Kidney (tissue), 14 donors: Measurements from ENCODE around the gene SPEF1. TPM values are rescaled to one million over a fixed set of nuclear protein-coding genes. Genes with fewer than 3 reads are reported as not detected.

Source experiments
- DNase-seq, 5 donors: peaks; one replicate each; pipeline ENCODE4 v3.0.0-alpha.2; 2013 to 2020
- FAIRE-seq: peaks from 2 replicates; lab custom pipeline; 2012; peaks lifted over from hg19 to GRCh38; lab: Jason Lieb, UNC
- H3K27ac ChIP-seq, 2 donors: one replicate each; pipeline ENCODE4 v1.7.0; 2013; ENCODE audit warnings: low read depth in 2 of 2, low read length in 2 of 2, inconsistent platforms in 1 of 2
- H3K27me3 ChIP-seq: one replicate; pipeline ENCODE4 v1.7.1; 2013; ENCODE audit warnings: low read length, inconsistent platforms; ENCODE audit not compliant: control insufficient read depth, insufficient read depth
- H3K36me3 ChIP-seq, 3 donors: one replicate each; pipeline versions ENCODE4 v1.7.0 to v1.7.1; 2013; ENCODE audit warnings: low read length in 3 of 3, control low read depth in 1 of 3, inconsistent platforms in 1 of 3; ENCODE audit not compliant: insufficient read depth in 3 of 3, control insufficient read depth in 2 of 3
- H3K4me1 ChIP-seq, 3 donors: one replicate each; pipeline versions ENCODE4 v1.7.0 to v1.7.1; 2013; ENCODE audit warnings: low read length in 3 of 3, inconsistent platforms in 1 of 3, low read depth in 1 of 3; ENCODE audit not compliant: control insufficient read depth in 2 of 3, insufficient read depth in 2 of 3
- H3K4me3 ChIP-seq, 3 donors: one replicate each; pipeline versions ENCODE4 v1.7.0 to v1.8.1; 2013; ENCODE audit warnings: low read length in 3 of 3, control low read depth in 1 of 3, inconsistent platforms in 1 of 3
- H3K9ac ChIP-seq, 3 donors: one replicate each; pipeline versions ENCODE4 v1.7.0 to v1.7.1; 2013; ENCODE audit warnings: low read length in 3 of 3, control low read depth in 1 of 3, inconsistent platforms in 1 of 3
- H3K9me3 ChIP-seq, 3 donors: one replicate each; pipeline versions ENCODE4 v1.7.0 to v1.7.1; 2013; ENCODE audit warnings: low read length in 3 of 3, control low read depth in 1 of 3, inconsistent platforms in 1 of 3; ENCODE audit not compliant: control insufficient read depth in 2 of 3, insufficient read depth in 1 of 3
- intact Hi-C: fragments of 100-400 bp; cut with DNase I; formaldehyde crosslinking; loops from one replicate; pipeline ENCODE4 v1.11.1; 2022
- polyA plus RNA-seq: library from polyadenylated mRNA; stranded (reverse); fragments of 350-450 nt; fragmentation: Illumina TruSeq; extraction: RNeasy Lipid Tissue Mini Kit (QIAGEN cat#74804); gene quantifications from one replicate; pipeline ENCODE4 v1.2.3, GENCODE V29; 2014; ENCODE audit warnings: low read depth, low replicate concordance; ENCODE audit not compliant: insufficient read depth
- total RNA-seq: library from RNA; stranded (reverse); fragmentation: NEBNext Ultra II Directional; extraction: Animal tissue kit (Norgen Biotek cat#: 25700); gene quantifications from one replicate; pipeline ENCODE4 v1.2.1, GENCODE V29; 2021
- TF ChIP-seq, protein P1 (sequence below): IDR thresholded peaks from 3 replicates; pipeline ENCODE4 v1.5.1; 2012; ENCODE audit warnings: mild to moderate bottlenecking, moderate library complexity, borderline replicate concordance; ENCODE audit not compliant: insufficient read depth; ENCODE audit errors: extremely low read depth
- donor health status: control.
- donor health status: control.
- donor health status: control.
- donor health status: control.
- donor health status: control.
- donor health status: DM: yes; HTN: yes; CAD: no.
- donor health status: Normal renal cell carcinoma (clear cell type).

SPEF1 gene
- total and polyA plus RNA-seq, 2 donors from 2014 or later, result 3.4 to 3.8 TPM

DNA sequence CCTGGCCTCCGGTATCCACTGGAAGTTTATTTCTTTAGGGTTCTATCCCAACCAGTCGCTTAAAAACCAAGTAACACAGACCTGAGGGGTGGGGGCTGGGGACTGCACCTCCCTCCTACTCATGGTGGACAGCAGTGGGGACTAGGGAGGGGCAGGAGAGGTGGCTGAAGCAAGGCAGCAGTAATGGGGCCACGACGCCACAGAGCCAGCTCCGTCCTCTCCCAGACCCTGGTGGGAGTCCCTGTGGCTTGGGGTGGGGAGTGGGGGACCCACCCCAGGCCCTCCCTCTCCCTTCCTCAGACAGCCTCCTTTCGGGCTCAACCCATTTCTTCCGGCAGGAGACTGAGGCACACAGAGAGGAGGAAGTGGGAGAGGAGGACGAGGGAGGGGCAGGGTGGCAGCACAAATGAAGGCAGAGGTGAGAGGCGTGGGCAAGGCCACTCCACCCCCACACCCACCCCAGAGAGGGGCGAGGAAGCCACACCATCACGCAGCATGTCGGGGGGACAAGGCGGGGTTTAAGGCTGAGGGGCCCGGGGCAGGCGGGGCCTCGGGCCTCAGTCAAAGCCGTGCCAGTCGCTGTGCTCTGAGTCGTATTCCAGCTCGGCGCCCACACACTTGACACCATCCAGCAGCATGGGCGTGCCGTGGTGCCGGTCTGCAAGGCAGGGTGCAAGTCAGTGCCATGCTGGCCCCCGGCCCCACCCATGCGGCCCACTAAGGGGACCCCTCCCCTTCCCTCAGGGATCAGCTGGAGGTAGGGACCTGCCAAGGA, 27.6 kb downstream of the SPEF1 start:
- Histone ChIP-seq H3K27ac (no peak overlapping the region), H3K4me3 (no peak overlapping the region), H3K4me1 (peaks cover 0 to 7% (median 0%) of the 10 kb centered on the region in 3 donors), H3K9ac (no peak overlapping the region), H3K9me3 (no peaks in the 10 kb centered on the region), H3K36me3 (peaks cover 0 to 4% (median 0%) of the 10 kb centered on the region in 3 donors), H3K27me3 (no peaks in the 10 kb centered on the region)
- FAIRE-seq (no peak), DNase-seq (peak in 2 of 5 donors; percentile 56 to 81)
- TF ChIP-seq, protein P1, sequence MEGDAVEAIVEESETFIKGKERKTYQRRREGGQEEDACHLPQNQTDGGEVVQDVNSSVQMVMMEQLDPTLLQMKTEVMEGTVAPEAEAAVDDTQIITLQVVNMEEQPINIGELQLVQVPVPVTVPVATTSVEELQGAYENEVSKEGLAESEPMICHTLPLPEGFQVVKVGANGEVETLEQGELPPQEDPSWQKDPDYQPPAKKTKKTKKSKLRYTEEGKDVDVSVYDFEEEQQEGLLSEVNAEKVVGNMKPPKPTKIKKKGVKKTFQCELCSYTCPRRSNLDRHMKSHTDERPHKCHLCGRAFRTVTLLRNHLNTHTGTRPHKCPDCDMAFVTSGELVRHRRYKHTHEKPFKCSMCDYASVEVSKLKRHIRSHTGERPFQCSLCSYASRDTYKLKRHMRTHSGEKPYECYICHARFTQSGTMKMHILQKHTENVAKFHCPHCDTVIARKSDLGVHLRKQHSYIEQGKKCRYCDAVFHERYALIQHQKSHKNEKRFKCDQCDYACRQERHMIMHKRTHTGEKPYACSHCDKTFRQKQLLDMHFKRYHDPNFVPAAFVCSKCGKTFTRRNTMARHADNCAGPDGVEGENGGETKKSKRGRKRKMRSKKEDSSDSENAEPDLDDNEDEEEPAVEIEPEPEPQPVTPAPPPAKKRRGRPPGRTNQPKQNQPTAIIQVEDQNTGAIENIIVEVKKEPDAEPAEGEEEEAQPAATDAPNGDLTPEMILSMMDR, result no peak
- intact Hi-C loops, result no loop called here

DNA sequence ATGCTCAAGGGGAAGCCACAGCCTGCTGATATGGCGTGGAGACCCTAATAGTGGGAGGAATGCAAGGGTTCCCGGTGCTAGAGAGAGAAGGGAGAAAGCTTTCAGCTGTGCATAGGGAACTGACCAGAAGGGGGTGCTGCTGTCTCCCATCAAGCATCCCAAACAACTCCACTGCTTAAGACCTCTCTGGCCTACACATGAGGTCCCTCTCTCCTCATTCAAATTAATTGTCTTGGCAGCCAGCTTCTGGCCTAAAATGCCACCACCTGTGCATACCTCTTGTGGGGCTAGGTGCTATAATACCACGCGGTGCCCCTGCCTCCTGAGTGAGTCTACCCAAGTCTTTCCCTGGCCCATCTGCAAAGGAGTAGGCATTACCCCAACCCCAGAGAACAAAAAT, 28.1 kb downstream of the SPEF1 start:
- no peak overlapping the region for H3K27ac ChIP-seq
- no peaks in the 10 kb centered on the region for H3K27me3 ChIP-seq
- TF ChIP-seq, protein P1, result peak; percentile 66
- H3K9me3 ChIP-seq, result no peaks in the 10 kb centered on the region
- intact Hi-C loops, result no loop called here
- DNase-seq, result peak; percentile 56 to 82 (median 67)
- no peak overlapping the region for H3K9ac ChIP-seq
- peaks cover 0 to 7% (median 0%) of the 10 kb centered on the region in 3 donors for H3K4me1 ChIP-seq
- peaks cover 0 to 4% (median 0%) of the 10 kb centered on the region in 3 donors for H3K36me3 ChIP-seq
- FAIRE-seq, result no peak
- no peak overlapping the region for H3K4me3 ChIP-seq

DNA sequence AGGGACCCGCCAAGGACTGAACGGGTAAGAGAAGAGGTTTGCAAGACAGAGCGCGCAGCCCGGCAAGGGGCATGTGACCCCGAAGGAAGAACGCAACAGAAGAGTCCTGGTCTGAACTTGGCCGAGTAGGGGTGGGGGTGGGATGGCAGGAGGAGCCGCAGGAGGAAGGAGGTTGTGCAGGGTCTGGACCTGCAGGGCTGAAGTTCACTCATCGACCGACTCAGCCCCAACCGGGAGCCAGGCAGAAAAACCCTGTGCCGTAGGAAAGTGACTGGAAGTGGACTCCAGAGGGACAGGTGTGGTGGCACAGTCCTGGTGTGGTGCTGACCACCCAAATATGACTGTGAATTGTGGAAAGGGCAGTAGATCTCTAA, 28.9 kb downstream of the SPEF1 start:
- Histone ChIP-seq H3K36me3 (peaks cover 0 to 4% (median 0%) of the 10 kb centered on the region in 3 donors), H3K4me3 (peak overlapping the region in 1 of 3 donors; percentile 39), H3K27me3 (no peaks in the 10 kb centered on the region), H3K9me3 (no peaks in the 10 kb centered on the region), H3K4me1 (peaks cover 0 to 7% (median 0%) of the 10 kb centered on the region in 3 donors), H3K9ac (no peak overlapping the region), H3K27ac (no peak overlapping the region)
- DNase-seq (peak in 1 of 5 donors; percentile 66), FAIRE-seq (no peak)
- intact Hi-C loops, result no loop called here
- TF ChIP-seq, protein P1, result no peak
